RPMI7951 (cell line): Measurements from ENCODE around the gene UGT1A3. TPM values are rescaled to one million over a fixed set of nuclear protein-coding genes. Genes with fewer than 3 reads are reported as not detected.
"Not testable (repeated sequence)": the region's sequence is repeated elsewhere in the genome, so short reads cannot be mapped to it uniquely, and the experiment has no call there.

Experiments used
- DNase-seq: peaks from one replicate; pipeline ENCODE4 v3.0.0-alpha.2; 2012; ENCODE audit warnings: low read depth
- total RNA-seq: library from RNA; depleted of rRNA; stranded (reverse); fragments of >200 nt; shearing (Covaris generic); gene quantifications from 2 replicates; pipeline ENCODE4 v1.2.3, GENCODE V29; 2014

Gene UGT1A3
- total RNA-seq, 1 experiment from 2014 or later = not detected

DNA sequence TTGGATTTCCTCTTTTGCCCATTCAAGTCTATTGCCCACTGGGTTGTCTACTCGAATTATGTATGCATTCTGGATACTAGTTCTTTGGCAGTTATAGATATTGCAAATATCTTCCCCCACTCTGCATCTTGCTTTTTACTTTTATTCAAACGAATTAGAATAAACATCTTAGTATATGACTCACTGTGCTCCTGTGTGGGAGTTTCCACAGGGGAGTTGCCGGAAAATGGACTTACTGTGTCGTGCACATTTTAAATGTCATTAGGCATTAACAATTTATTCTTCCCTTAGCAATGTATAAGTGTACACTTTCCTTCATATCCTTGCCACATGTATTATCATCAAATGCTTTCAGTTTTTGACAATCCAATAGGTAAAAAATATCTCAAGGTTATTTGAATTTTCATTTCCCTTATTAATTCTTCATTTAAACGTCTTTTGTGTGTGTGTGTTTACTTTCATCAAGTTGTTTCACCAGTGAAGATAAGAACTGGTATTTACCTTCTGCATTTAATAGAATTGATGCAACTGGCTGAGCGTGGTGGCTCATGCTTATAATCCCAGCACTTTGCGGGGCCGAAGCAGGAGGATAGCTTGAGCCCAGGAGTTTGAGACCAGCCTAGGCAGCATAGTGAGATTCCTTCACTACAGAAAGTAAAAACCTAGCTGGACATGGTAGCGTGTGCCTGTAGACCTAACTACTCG lies 20.8 kb upstream of the UGT1A3 start:
- peak; percentile 50 for DNase-seq

DNA sequence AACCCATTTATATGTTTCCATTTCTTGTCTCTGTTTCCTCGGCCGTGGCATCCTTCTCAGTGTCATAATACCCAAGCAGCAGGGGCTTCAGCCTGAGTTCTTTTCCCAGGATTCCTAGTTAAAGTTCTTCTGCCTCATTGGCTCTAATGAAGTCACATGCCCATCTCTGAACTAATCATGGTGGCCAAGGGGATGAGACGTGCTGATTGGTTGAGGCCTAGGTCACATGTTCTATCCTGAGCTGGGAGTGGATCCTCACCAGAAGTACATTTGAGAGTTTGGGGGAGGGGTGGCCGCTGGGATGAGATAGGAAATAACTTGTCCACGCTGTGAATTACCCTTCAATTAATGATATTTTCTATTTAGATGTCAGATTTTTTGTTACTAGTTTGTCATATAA lies 19.9 kb upstream of the UGT1A3 start:
- peak; percentile 36 for DNase-seq

DNA sequence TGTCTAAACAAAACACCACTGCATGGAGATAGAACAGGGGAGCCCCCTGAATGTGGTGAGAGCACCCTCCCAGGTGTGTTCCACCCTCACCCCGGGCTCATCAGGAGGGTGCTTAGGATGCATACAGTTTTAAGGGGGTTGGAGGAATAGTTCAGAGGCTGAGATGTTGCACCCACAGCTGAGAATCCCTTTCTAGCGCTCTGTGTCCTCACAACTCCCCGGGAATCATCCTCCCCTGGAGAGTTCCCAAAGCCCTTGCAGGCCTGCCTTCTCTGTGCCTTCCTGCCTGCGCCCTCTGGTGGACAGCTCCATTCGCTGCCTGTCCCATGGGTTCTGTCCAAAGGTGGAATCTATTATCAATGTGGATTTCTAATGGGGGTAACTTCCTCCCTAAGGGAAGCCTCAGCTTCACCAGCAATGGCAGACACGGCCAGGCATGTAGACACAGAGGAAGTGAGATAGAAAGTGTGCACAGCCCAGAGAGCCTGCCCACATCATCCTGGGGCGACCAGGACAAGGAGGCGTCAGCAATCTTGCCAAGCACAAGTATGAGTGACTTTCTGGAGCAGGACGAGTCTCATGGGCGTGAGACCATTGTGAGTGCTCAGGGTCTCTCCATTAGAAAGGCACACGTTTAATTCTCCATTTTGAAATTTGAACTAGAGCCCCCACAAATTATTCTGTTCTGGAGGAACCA lies 17.4 kb upstream of the UGT1A3 start:
- DNase-seq = peak; percentile 79

DNA sequence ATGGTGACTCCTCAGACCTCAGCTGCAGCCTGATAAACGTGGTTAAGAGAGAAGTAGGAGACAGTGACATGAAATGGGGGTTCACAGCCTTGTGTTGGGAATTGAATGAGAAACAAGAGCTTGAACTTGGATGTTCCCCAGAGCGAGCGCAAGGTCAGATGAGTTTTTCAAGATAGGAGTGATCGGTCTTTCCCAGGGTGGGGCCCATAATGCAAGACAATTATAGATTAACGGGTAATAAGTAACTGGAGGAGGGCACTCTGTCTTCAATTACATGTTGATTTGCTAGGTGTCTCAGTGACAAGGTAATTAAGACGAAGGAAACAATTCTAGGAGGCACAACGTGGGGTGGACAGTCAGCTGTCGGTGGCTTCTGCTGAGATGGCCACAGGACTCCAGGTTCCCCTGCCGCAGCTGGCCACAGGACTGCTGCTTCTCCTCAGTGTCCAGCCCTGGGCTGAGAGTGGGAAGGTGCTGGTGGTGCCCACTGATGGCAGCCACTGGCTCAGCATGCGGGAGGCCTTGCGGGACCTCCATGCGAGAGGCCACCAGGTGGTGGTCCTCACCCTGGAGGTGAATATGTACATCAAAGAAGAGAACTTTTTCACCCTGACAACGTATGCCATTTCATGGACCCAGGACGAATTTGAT lies 16.1 kb upstream of the UGT1A3 start, which contains the start of gene UGT1A5:
UGT1A5 (plus strand) TSS at position 297 of the 651 bp plus-strand sequence; CDS start at position 382, 85 bp downstream.
- DNase-seq = no peak

DNA sequence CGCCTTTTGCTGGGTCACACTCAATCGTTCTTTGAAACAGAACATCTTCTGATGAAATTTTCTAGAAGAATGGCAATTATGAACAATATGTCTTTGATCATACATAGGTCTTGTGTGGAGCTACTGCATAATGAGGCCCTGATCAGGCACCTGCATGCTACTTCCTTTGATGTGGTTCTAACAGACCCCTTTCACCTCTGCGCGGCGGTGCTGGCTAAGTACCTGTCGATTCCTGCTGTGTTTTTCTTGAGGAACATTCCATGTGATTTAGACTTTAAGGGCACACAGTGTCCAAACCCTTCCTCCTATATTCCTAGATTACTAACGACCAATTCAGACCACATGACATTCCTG lies 15.6 kb upstream of the UGT1A3 start:
- DNase-seq = no peak

DNA sequence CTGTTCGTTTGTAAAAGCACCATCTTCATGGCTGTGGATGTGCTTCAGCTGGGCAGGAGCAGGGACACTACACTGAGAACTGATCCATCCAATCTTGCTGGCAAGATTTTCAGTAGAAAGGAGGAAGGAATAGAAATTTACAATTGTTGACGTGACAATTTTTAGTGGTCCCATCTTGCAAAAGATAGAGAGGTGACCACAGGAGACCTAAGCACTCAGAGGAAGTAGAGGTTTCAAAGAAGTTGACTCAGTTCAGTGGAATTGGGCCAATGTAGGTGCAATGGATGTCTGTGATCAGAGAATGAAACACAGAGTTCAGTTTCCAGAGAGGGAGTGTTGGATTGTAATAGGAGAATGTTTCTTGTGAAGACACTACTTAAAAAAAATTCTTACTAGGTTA lies 14.7 kb upstream of the UGT1A3 start:
- DNase-seq = peak; percentile 66

DNA sequence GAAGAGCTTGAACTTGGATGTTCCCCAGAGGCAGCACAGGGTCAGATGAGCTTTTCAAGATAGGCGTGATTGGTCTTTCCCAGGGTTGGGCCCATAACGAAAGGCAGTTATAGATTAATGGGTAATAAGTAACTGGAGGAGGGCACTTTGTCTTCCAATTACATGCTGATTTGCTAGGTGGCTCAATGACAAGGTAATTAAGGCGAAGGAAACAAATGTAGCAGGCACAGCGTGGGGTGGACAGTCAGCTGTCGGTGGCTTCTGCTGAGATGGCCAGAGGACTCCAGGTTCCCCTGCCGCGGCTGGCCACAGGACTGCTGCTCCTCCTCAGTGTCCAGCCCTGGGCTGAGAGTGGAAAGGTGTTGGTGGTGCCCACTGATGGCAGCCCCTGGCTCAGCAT lies 10.3 kb upstream of the UGT1A3 start, which contains the start of gene UGT1A4:
UGT1A4 (plus strand) TSS at position 185 of the 400 bp plus-strand sequence; CDS start at position 270, 85 bp downstream.
- DNase-seq = no peak

DNA sequence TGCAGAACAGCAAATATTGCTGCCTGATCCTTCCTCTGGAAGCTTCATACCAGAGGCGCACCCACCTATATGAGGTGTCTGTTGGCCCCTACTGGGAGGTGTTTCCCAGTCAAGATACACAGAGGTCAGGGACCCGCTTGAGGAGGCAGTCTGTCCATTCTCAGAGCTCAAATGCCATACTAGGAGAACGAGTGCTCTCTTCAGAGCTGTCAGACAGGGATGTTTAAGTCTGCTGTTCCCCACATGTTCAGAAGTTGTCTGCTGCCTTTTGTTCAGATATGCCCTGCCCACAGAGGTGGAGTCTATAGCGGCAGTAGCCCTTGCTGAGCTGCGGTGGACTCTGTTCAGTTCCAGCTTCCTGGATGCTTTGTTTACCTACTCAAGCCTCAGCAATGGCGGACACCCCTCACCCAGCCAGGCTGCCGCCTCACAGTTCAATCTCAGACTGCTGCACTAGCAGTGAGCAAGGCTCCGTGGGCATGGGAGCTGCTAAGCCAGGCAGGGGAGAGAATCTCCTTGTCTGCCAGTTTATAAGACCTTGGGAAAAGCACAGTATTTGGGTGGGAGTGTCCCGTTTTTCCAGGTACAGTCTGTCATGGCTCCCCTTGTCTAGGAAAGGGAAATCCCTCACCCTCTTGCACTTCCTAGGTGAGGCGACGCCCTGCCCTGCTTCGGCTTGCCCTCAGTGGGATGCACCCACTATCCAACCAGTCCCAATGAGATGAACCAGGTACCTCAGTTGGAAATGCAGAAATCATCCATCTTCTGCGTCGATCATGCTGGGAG lies 8.2 kb downstream of the UGT1A3 start:
- peak; percentile 8 for DNase-seq

DNA sequence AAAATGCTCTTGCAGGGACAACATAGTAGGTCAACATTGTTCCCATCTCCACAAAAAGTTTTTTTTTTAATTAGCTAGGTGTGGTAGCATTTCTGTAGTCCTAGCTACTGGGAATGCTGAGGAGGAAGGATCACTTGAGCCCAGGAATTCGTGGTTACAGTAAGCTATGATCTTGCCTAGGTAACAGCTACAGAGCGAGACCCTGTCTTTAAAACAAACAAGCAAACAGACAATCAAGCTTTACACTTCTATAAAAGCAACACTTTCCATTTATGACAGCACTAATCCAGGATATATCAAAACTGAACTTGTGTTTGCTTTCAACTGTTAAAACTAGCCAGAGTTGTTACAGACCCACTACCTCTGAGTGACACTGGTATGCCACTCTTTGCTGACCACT lies 12.0 kb downstream of the UGT1A3 start:
- DNase-seq = no peak

DNA sequence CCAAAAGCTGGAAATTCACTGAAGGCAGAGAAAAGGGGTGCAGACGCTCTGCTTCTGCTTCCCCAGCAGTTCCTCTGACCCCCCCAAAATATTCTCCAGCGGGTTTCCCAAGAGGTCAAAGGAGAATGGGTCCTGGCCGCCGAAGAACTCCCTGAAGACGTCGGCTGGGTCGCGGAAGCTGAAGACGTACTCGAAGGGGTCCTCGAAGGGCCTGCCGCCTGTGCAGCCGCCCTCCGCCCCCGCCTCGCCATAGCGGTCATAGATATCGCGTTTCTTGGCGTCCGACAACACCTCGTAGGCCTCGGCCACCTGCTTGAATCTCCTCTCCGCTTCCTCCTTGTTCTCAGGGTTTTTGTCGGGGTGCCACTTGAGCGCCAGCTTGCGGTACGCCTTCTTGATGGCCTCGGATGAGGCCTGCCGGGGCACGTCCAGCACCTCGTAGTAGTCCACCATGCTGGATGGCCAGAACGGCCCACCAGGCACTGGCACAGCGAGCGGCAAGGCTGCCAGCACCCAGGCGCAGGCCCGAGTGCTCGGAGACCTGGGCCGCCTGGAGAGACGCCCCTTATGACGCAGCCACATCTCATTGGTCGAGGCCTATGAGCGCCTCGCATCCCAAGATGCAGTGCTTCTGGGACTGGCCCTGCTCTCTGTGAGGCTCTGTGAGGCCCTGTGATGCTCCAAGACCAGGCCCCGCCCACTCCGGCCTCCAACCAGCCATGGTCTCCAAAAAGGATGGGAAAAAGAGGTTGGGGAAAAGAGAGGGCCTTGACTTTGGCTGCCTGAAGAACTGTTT lies 14.8 kb downstream of the UGT1A3 start:
- no peak for DNase-seq

DNA sequence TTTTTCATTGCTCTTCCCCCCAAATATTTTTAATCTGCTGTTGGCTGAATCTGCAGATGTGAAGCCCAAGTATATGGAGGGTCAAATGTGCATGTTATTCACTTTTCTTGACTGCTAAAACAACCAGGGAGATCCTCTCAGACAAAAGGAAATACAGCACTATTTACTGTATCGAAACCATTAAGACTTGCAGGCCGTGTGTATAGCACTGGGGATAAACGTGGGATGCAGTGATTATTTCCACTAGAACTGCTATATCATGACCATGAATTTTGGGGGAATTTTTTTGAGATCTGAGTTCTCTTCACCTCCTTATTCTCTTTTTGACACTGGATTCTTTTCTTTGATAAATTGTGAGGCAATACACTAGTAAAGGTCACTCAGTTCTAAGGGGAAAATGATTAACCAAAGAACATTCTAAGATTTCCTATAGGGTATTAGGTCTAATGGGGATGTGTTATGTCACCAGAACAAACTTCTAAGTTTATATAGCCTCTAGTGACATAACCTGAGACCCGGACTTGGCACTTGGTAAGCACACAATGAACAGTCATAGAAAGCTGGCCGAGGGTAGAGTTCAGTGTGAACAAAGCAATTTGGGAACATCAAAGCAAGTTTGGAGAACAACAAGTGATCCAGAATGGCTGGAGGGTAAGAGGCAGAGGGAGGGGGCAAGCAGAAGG lies 16.4 kb downstream of the UGT1A3 start:
- DNase-seq = no peak

DNA sequence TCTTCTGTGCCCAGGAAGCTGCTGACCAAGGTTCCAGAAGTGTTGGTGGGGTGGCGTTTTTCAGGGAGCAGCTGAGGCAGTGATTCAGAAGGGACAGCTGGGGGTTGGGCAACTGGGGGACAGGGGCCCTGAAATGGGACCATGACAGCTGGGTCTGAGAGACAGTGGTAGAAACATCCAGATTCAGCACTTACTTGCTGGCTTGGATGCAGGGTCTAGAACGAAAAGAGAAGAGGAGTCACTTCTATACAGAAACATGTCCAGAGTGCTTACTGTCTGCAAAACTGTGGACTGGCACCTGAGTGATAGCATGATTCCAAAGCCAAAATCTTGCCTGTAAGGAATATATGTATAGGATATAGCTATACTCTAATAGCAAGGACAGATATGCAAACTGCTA lies 17.0 kb downstream of the UGT1A3 start:
- not testable (repeated sequence) for DNase-seq

DNA sequence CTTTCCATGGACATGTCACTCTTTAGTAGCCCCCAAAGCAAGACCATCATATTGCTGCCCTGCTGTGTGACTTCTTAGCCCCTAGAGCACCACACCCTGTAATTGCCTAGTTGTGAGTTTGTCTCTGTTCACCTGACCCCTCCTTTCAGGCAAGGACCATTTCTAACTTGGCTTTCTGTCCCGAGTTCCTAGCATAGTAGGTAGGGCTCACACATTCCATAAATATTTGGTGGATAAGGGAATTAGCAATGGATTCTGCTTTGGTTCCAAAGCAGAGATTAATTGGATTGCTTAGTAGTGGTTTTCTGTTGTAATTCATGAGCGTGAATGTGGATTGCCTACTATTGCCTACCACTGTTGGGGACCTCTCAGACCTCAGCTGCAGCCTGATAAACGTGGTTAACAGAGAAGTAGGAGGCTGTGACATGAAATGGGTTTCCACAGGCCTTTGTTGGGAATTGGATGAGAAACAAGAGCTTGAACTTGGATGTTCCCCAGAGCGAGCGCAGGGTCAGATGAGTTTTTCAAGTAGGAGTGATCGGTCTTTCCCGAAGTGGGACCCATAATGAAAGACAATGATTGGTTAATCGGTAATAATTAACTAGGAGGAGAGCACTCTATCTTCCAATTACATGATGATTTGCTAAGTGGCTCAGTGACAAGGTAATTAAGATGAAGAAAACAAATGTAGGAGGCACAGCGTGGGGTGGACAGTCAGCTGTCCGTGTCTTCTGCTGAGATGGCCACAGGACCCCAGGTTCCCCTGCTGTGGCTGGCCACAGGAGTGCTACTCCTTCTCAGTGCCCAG lies 17.8 kb downstream of the UGT1A3 start:
- no peak for DNase-seq

DNA sequence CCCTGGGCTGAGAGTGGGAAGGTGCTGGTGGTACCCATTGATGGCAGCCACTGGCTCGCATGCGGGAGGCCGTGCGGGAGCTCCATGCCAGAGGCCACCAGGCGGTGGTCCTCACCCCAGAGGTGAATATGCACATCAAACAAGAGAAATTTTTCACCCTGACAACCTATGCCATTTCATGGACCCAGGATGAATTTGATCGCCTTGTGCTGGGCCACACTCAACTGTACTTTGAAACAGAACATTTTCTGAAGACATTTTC lies 18.4 kb downstream of the UGT1A3 start:
- DNase-seq = no peak

DNA sequence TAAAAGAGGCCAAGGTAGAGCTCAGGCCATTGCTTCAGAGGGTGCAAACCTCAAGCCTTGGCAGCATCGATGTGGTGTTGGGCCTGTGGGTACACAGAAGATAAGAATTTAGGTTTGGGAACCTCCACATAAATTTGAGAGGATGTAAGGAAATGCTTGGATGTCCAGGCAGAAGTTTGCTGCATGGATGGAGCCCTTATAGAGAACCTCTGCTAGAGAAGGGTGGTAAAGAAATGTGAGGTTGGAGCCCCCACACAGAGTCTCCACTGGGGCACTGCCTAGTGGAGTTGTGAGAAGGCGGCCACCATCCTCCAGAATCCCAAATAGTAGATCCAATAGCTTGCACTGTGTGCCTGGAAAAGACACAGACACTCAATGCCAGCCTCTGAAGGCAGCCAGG lies 21.8 kb downstream of the UGT1A3 start:
- DNase-seq = not testable (repeated sequence)

DNA sequence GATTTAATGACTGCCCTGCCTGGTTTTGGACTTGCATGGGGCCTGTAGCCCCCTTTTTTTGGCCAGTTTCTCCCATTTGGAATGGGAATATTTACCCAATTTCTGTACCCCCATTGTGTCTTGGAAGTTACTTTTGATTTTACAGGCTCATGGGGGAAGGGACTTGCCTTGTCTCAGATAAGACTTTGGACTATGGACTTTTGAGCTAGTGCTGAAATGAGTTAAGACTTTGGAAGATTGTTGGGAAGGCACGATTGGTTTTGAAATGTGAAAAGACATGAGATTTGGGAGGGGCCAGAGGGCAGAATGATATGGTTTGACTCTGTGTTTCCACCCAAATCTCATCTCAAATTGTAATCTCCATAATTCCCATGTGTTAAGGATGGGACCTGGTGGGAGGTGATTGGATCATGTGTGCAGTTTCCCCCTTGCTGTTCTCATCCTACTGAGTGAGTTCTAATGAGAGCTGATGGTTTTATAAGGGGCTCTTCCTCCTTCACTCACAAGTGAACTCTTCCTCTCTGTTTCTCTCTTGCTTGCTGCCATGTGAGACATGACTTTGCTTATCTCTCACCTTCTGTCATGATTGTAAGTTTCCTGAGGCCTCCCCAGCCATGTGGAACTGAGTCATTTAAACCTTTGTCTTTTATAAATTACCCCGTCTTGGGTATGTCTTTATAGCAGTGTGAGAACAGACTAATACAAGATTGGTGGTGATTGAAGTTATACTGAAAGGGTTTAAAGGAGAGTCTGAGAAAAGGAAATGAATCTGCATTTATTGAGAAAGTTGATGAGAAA lies 22.6 kb downstream of the UGT1A3 start:
- DNase-seq = not testable (repeated sequence)

DNA sequence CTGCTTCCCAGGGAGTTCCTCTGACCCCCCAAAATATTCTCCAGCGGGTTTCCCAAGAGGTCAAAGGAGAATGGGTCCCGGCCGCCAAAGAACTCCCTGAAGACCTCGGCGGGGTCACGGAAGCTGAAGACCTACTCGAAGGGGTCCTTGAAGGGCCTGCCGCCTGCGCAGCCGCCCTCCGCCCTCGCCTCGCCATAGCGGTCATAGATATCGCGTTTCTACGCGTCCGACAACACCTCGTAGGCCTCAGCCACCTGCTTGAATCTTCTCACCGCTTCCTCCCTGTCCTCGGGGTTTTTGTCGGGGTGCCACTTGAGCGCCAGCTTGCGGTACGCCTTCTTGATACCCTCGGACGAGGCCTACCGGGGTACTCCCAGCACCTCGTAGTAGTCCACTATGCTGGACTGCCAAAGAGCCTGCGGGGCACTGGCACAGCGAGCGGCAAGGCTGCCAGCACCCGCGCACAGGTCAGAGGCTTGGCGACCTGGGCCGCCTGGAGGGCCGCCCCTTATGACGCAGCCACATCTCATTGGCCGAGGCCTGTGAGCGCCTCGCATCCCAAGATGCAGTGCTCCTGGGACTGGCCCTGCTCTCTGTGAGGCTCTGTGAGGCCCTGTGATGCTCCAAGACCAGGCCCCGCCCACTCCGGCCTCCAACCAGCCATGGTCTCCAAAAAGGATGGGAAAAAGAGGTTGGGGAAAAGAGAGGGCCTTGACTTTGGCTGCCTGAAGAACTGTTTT lies 26.2 kb downstream of the UGT1A3 start:
- DNase-seq = no peak

DNA sequence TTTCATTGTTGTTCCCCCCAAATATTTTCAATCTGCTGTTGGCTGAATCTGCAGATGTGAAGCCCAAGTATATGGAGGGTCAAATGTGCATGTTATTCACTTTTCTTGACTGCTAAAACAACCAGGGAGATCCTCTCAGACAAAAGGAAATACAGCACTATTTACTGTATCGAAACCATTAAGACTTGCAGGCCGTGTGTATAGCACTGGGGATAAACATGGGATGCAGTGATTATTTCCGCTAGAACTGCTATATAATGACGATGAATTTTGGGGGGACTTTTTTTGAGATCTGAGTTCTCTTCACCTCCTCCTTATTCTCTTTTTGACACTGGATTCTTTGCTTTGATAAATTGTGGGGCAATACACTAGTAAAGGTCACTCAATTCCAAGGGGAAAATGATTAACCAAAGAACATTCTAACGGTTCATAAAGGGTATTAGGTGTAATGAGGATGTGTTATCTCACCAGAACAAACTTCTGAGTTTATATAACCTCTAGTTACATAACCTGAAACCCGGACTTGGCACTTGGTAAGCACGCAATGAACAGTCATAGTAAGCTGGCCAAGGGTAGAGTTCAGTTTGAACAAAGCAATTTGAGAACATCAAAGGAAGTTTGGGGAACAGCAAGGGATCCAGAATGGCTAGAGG lies 27.7 kb downstream of the UGT1A3 start:
- DNase-seq = no peak
